GM23338 (cell line): ENCODE results near the gene TMEM163.

ENCODE experiments used
- EZH2 ChIP-seq: fragments of 200-600 bp; sonication (generic); IDR thresholded peaks from one replicate; pipeline ENCODE4 v1.8.0; 2017; ENCODE audit warnings: antibody characterized with exemption, mild to moderate bottlenecking, low read depth; ENCODE audit not compliant: unreplicated experiment
- TF ChIP-seq, protein P1 (sequence below), 2 experiments: fragments of 200-600 bp in 1 of 2; sonication (generic) in 1 of 2; conservative IDR thresholded peaks; 2 replicates each; pipeline versions ENCODE4 v1.5.1 to v1.6.1; 2016 to 2017; ENCODE audit warnings: antibody characterized with exemption in 2 of 2, low read depth in 2 of 2, mild to moderate bottlenecking in 2 of 2, moderate library complexity in 1 of 2

DNA sequence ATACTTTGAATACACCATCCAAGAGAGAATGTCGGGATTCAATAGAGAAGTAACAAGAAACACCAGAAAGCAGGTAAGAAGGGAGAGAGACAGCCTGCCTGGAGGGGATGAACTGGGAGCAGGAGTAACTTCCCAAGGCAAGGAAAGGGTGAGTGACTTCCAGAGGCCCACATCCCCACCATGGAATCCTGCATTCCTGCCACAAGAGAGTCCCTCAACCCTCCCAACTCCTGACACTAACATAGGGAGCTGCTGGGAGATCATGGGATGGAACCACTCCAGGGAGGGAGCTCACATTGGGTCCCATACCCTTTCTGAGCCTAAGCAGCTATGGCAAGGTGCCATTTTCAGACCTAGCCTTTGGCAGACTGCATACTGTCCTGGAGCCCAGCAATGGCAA lies 5.5 kb upstream of the TMEM163 start:
- TF ChIP-seq, protein P1, sequence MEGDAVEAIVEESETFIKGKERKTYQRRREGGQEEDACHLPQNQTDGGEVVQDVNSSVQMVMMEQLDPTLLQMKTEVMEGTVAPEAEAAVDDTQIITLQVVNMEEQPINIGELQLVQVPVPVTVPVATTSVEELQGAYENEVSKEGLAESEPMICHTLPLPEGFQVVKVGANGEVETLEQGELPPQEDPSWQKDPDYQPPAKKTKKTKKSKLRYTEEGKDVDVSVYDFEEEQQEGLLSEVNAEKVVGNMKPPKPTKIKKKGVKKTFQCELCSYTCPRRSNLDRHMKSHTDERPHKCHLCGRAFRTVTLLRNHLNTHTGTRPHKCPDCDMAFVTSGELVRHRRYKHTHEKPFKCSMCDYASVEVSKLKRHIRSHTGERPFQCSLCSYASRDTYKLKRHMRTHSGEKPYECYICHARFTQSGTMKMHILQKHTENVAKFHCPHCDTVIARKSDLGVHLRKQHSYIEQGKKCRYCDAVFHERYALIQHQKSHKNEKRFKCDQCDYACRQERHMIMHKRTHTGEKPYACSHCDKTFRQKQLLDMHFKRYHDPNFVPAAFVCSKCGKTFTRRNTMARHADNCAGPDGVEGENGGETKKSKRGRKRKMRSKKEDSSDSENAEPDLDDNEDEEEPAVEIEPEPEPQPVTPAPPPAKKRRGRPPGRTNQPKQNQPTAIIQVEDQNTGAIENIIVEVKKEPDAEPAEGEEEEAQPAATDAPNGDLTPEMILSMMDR (conservative IDR thresholded peaks at IDR 0.05; ENCODE audit: low read depth in 2 of 2) = no peak
- no peak for TF ChIP-seq EZH2
